BE2C (cell line): ENCODE data around the gene MBL2.

Source experiments
- DNase-seq: peaks from one replicate; pipeline ENCODE4 v3.0.0-alpha.2; 2020
- H3K27me3 ChIP-seq: fragments of 250-450 bp; sonication (Bioruptor Pico); 2 replicates; pipeline ENCODE4 v1.5.1; 2020; ENCODE audit warnings: mild to moderate bottlenecking
- H3K36me3 ChIP-seq: fragments of 250-450 bp; sonication (Bioruptor Pico); 2 replicates; pipeline ENCODE4 v1.5.1; 2020; ENCODE audit warnings: mild to moderate bottlenecking
- H3K4me1 ChIP-seq: fragments of 250-450 bp; sonication (Bioruptor Pico); 2 replicates; pipeline ENCODE4 v1.5.1; 2020
- H3K4me3 ChIP-seq: 2 replicates; pipeline ENCODE4 v1.5.1; 2011; ENCODE audit warnings: low read depth, low read length
- H3K9me3 ChIP-seq: fragments of 250-450 bp; sonication (Bioruptor Pico); 2 replicates; pipeline ENCODE4 v1.5.1; 2020
- CTCF ChIP-seq: IDR thresholded peaks from 2 replicates; pipeline ENCODE4 v1.5.1; 2012; ENCODE audit warnings: mild to moderate bottlenecking, low read depth, low read length

The MBL2 gene

GRCh38 chr10:52720018-52720417, 52.6 kb downstream of the MBL2 start:
- DNase-seq, result no peak
- no peaks in the 10 kb centered on the region for H3K36me3 ChIP-seq
- no peaks in the 10 kb centered on the region for H3K27me3 ChIP-seq
- H3K9me3 ChIP-seq, result no peaks in the 10 kb centered on the region
- no peak for TF ChIP-seq CTCF
- H3K4me1 ChIP-seq, result no peaks in the 10 kb centered on the region
- no peak overlapping the region for H3K4me3 ChIP-seq
